ENCODE results near the gene ITPRID2.

The ITPRID2 gene

GRCh38 chr2:181907635-181908034 lies 16.1 kb downstream of the ITPRID2 start:
- no peak overlapping the region for H3K4me3 ChIP-seq (ENCODE audit: low read depth, low read length)
- DNase-seq (ENCODE audit: low read depth), result no peak
- no peak for TF ChIP-seq POLR2A (IDR thresholded peaks at IDR 0.05; ENCODE audit: extremely low read depth, insufficient read length)
- no peak for TF ChIP-seq MAX (IDR thresholded peaks at IDR 0.05; ENCODE audit: low read depth, low read length)
- TF ChIP-seq CTCF (IDR thresholded peaks at IDR 0.05; ENCODE audit: low read depth, low read length), result no peak
- no peak for TF ChIP-seq MYC (IDR thresholded peaks at IDR 0.05; ENCODE audit: low read depth, low read length)

GRCh38 chr2:181910028-181910831 lies 18.7 kb downstream of the ITPRID2 start:
- H3K4me3 ChIP-seq (ENCODE audit: low read depth, low read length), result no peak overlapping the region
- TF ChIP-seq CTCF (IDR thresholded peaks at IDR 0.05; ENCODE audit: low read depth, low read length) (no peak), POLR2A (IDR thresholded peaks at IDR 0.05; ENCODE audit: extremely low read depth, insufficient read length) (no peak), MAX (IDR thresholded peaks at IDR 0.05; ENCODE audit: low read depth, low read length) (no peak), MYC (IDR thresholded peaks at IDR 0.05; ENCODE audit: low read depth, low read length) (no peak)
- no peak for DNase-seq (ENCODE audit: low read depth)

- DNase-seq (ENCODE audit: low read depth), result no peak
- no peak overlapping the region for H3K4me3 ChIP-seq (ENCODE audit: low read depth, low read length)
- TF ChIP-seq CTCF (IDR thresholded peaks at IDR 0.05; ENCODE audit: low read depth, low read length), result no peak
- no peak for TF ChIP-seq MAX (IDR thresholded peaks at IDR 0.05; ENCODE audit: low read depth, low read length)
- no peak for TF ChIP-seq POLR2A (IDR thresholded peaks at IDR 0.05; ENCODE audit: extremely low read depth, insufficient read length)
- TF ChIP-seq MYC (IDR thresholded peaks at IDR 0.05; ENCODE audit: low read depth, low read length), result no peak
These were observed 20.3 kb downstream of the ITPRID2 start for GRCh38 chr2:181911830-181912229.

- DNase-seq (ENCODE audit: low read depth), result peak; percentile 25
- TF ChIP-seq POLR2A (IDR thresholded peaks at IDR 0.05; ENCODE audit: extremely low read depth, insufficient read length) (no peak), MYC (IDR thresholded peaks at IDR 0.05; ENCODE audit: low read depth, low read length) (no peak), CTCF (IDR thresholded peaks at IDR 0.05; ENCODE audit: low read depth, low read length) (no peak), MAX (IDR thresholded peaks at IDR 0.05; ENCODE audit: low read depth, low read length) (no peak)
- H3K4me3 ChIP-seq (ENCODE audit: low read depth, low read length), result no peak overlapping the region
These were observed 23.6 kb downstream of the ITPRID2 start for GRCh38 chr2:181915102-181915501.

GRCh38 chr2:181916726-181917718 lies 25.5 kb downstream of the ITPRID2 start:
- no peak for DNase-seq (ENCODE audit: low read depth)
- TF ChIP-seq CTCF (IDR thresholded peaks at IDR 0.05; ENCODE audit: low read depth, low read length) (no peak), MYC (IDR thresholded peaks at IDR 0.05; ENCODE audit: low read depth, low read length) (no peak), POLR2A (IDR thresholded peaks at IDR 0.05; ENCODE audit: extremely low read depth, insufficient read length) (no peak), MAX (IDR thresholded peaks at IDR 0.05; ENCODE audit: low read depth, low read length) (no peak)
- no peak overlapping the region for H3K4me3 ChIP-seq (ENCODE audit: low read depth, low read length)
